Esophagus muscularis mucosa (tissue), 4 donors: ENCODE data around the gene CSMD2. TPM values are rescaled to one million over a fixed set of nuclear protein-coding genes. Genes with fewer than 3 reads are reported as not detected.

Source experiments
- DNase-seq: peaks from one replicate; pipeline ENCODE4 v3.0.0-alpha.2; 2017; ENCODE audit errors: extremely low spot score
- H3K27ac ChIP-seq, 4 donors: fragments of 200-600 bp; sonication (generic); replicated peaks in 1 of 4; 1 replicate in 3 of 4; 2 replicates in 1 of 4; pipeline ENCODE4 v1.5.1; 2016 to 2019; ENCODE audit warnings: mild to moderate bottlenecking in 1 of 4
- H3K27me3 ChIP-seq, 4 donors: fragments of 200-600 bp; sonication (generic); one replicate each; pipeline versions ENCODE4 v1.5.1 to v1.6.0; 2016 to 2019
- H3K36me3 ChIP-seq, 4 donors: fragments of 200-600 bp; sonication (generic); one replicate each; pipeline ENCODE4 v1.5.1; 2016 to 2019
- H3K4me1 ChIP-seq, 4 donors: fragments of 200-600 bp; sonication (generic); one replicate each; pipeline ENCODE4 v1.5.1; 2016 to 2019
- H3K4me3 ChIP-seq, 4 donors: fragments of 200-600 bp; sonication (generic); 1 replicate in 2 of 4; 2 replicates in 2 of 4; pipeline ENCODE4 v1.5.1; 2016 to 2019; ENCODE audit warnings: mild to moderate bottlenecking in 4 of 4, moderate library complexity in 1 of 4
- H3K9me3 ChIP-seq, 4 donors: fragments of 200-600 bp; sonication (generic); 1 replicate in 3 of 4; 2 replicates in 1 of 4; pipeline ENCODE4 v1.5.1; 2016 to 2019
- EP300 ChIP-seq: sonication (generic); formaldehyde crosslinking; IDR thresholded peaks from one replicate; pipeline ENCODE4 v1.6.1; 2017; ENCODE audit warnings: antibody characterized with exemption
- POLR2A ChIP-seq: fragments of 450-650 bp; IDR thresholded peaks from one replicate; pipeline ENCODE4 v1.6.1; 2017; ENCODE audit warnings: antibody characterized with exemption, moderate library complexity, mild to moderate bottlenecking, low read depth
- POLR2AphosphoS5 ChIP-seq, 2 donors: sonication (generic); formaldehyde crosslinking; IDR thresholded peaks; one replicate each; pipeline ENCODE4 v1.6.1; 2017; ENCODE audit warnings: antibody characterized with exemption in 2 of 2
- WGBS: methylation state at CpG from one replicate; pipeline ENCODE4 v1.1.5; 2018; 5-methylcytosine and 5-hydroxymethylcytosine counted together
- intact Hi-C: fragments of 100-400 bp; cut with DNase I; formaldehyde crosslinking; loops from one replicate; pipeline ENCODE4 v1.15.1; 2023
- total RNA-seq, 4 donors: library from RNA; depleted of rRNA; stranded (reverse); fragments of >200 nt; gene quantifications; one replicate each; pipeline versions ENCODE4 v1.1.0 to v1.2.1, GENCODE V29; 2016
- TF ChIP-seq, protein P1 (sequence below), 3 experiments: fragments of 200-600 bp in 2 of 3; fragments of 450-650 bp in 1 of 3; sonication (generic) in 2 of 3; IDR thresholded peaks; one replicate each; pipeline ENCODE4 v1.5.1; 2017 to 2019; ENCODE audit warnings: antibody characterized with exemption in 3 of 3, mild to moderate bottlenecking in 2 of 3, moderate library complexity in 1 of 3

The CSMD2 gene
- total RNA-seq, 4 donors from 2014 or later = 0.26 to 0.75 (median 0.37) TPM

DNA sequence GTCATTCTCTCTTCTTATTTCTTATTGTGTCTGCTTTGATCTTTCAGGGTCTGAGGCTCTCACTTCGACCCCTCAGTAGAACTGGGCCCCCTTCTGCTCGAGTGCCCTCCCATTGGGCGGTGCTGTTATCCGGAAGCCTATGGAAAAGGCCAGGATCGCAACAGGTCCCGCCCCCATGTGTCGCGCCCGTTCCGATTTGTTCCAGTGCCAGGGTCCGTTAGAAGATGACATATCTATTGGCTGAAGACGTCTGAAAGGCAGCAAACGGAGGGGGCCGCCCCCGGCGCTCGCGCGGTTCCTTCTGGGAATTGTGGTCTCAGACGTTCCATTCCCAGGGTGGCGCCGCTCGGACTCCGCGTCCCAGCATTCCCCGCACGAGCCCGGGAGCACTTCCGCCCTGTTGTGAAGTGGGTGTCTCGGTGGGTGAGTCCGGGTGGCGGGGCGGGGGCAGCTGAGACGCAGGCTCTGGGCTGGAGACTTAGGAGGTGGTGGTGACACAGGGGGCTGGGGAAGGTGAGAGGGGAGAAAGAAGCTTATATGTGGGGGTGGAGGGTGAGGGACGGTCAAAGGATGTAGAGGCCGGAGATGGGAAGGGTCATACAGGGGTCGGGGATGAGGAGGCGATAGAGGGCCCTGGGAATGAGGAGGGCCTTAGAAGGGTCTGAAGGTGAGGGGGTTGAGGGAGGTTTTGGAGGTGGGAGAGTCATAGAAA, 692.6 kb downstream of the CSMD2 start, which contains the start of gene ZSCAN20:
Gene ZSCAN20, plus strand, starts transcription at position 377 of the 712 bp plus-strand sequence. CDS start 6,644 bp downstream, outside the sequence.
- intact Hi-C loops = loop anchor here (5.0 to 10.0 kb wide), 4 partner anchors 40 to 348 kb away; partner anchors contain the start of gene PHC2
- Histone ChIP-seq H3K9me3 (no peaks in the 10 kb centered on the region), H3K27ac (peak within 1 kb of the TSS; percentile 75 to 84 (median 80)), H3K36me3 (no peaks in the 10 kb centered on the region), H3K4me3 (peak within 1 kb of the TSS; percentile 69 to 72 (median 70)), H3K4me1 (peaks cover 27 to 56% (median 41%) of the 10 kb centered on the region in 4 donors), H3K27me3 (no peaks in the 10 kb centered on the region)
- WGBS = under 1% methylated on average over 29 of the region's 38 CpGs
- TF ChIP-seq, protein P1, sequence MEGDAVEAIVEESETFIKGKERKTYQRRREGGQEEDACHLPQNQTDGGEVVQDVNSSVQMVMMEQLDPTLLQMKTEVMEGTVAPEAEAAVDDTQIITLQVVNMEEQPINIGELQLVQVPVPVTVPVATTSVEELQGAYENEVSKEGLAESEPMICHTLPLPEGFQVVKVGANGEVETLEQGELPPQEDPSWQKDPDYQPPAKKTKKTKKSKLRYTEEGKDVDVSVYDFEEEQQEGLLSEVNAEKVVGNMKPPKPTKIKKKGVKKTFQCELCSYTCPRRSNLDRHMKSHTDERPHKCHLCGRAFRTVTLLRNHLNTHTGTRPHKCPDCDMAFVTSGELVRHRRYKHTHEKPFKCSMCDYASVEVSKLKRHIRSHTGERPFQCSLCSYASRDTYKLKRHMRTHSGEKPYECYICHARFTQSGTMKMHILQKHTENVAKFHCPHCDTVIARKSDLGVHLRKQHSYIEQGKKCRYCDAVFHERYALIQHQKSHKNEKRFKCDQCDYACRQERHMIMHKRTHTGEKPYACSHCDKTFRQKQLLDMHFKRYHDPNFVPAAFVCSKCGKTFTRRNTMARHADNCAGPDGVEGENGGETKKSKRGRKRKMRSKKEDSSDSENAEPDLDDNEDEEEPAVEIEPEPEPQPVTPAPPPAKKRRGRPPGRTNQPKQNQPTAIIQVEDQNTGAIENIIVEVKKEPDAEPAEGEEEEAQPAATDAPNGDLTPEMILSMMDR (IDR thresholded peaks at IDR 0.05) = peak in 2 of 3 experiments; percentile 12 to 28
- TF ChIP-seq EP300 = no peak
- peak; percentile 63 to 93 for TF ChIP-seq POLR2AphosphoS5 (IDR thresholded peaks at IDR 0.05)
- DNase-seq = peak; percentile 99

- Histone ChIP-seq H3K9me3 (no peaks in the 10 kb centered on the region), H3K4me3 (no peak overlapping the region), H3K27me3 (no peaks in the 10 kb centered on the region), H3K4me1 (peaks cover 27 to 60% (median 43%) of the 10 kb centered on the region in 4 donors), H3K27ac (peak overlapping the region; percentile 75 to 84 (median 80)), H3K36me3 (no peaks in the 10 kb centered on the region)
- DNase-seq = no peak
- intact Hi-C loops = loop anchor here (5.0 to 10.0 kb wide), 4 partner anchors 39 to 347 kb away; partner anchors contain the start of gene PHC2
- TF ChIP-seq POLR2A (no peak), POLR2AphosphoS5 (IDR thresholded peaks at IDR 0.05) (no peak), EP300 (no peak)
- TF ChIP-seq, protein P1 (IDR thresholded peaks at IDR 0.05) = no peak
- WGBS = 96% methylated on average over 4 of the region's 4 CpGs
Observed at GRCh38 chr1:33471416-33471815, 693.6 kb downstream of the CSMD2 start.

DNA sequence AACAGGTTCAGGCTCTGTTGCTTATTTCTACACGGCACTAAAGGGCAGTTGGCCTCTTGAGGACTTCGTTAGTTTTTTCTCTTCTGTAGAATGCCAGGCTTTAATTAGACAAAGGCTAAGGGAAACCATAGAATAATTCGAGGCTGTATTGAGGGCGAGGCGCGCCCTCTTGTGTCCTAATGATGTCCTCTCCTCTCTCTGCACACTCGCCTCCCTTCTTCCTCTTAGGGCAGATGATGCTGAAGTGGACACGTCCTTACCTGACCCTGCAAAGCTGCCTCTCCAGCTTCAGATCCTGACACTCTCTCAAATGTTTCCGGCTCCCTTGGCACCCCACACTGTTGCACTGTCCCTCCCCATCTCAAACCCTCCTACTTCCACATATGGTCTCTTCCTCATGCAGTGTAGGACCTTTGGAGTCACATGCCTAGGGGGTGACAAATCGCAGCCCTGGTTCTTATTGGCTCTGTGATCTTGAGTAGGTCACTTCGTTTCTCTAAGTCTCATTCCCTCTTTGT, 694.5 kb downstream of the CSMD2 start:
- Histone ChIP-seq H3K9me3 (no peaks in the 10 kb centered on the region), H3K36me3 (no peaks in the 10 kb centered on the region), H3K27me3 (no peaks in the 10 kb centered on the region), H3K27ac (peak overlapping the region; percentile 28 to 84 (median 80)), H3K4me1 (peaks cover 27 to 68% (median 50%) of the 10 kb centered on the region in 4 donors), H3K4me3 (no peak overlapping the region)
- intact Hi-C loops = loop anchor here (5.0 to 10.0 kb wide), 4 partner anchors 38 to 346 kb away; partner anchors contain the start of gene PHC2
- TF ChIP-seq POLR2A = no peak
- TF ChIP-seq, protein P1 (IDR thresholded peaks at IDR 0.05) = peak; percentile 87 to 91 (median 88)
- TF ChIP-seq POLR2AphosphoS5 (IDR thresholded peaks at IDR 0.05) = peak in 1 of 2 donors; percentile 72
- no peak for TF ChIP-seq EP300
- 4% methylated on average over 11 of the region's 11 CpGs for WGBS
- peak; percentile 96 for DNase-seq

- Histone ChIP-seq H3K4me3 (no peak overlapping the region), H3K4me1 (peaks cover 27 to 68% (median 50%) of the 10 kb centered on the region in 4 donors), H3K27me3 (no peaks in the 10 kb centered on the region), H3K36me3 (no peaks in the 10 kb centered on the region), H3K27ac (peak overlapping the region in 3 of 4 donors; percentile 80 to 84 (median 80)), H3K9me3 (no peaks in the 10 kb centered on the region)
- intact Hi-C loops = loop anchor here (5.0 to 10.0 kb wide), 5 partner anchors 37 to 345 kb away; partner anchors contain the start of gene PHC2
- WGBS = 85% methylated on average over 2 of the region's 2 CpGs
- DNase-seq = no peak
- TF ChIP-seq POLR2AphosphoS5 (IDR thresholded peaks at IDR 0.05) (no peak), EP300 (no peak), POLR2A (no peak)
- TF ChIP-seq, protein P1 (IDR thresholded peaks at IDR 0.05) = no peak
Observed at GRCh38 chr1:33469691-33470090, 695.3 kb downstream of the CSMD2 start.
